K562 (cell line): ENCODE results near the gene GON7. TPM values are rescaled to one million over a fixed set of nuclear protein-coding genes. Genes with fewer than 3 reads are reported as not detected.

Source experiments
- BHLHE40 ChIP-seq: IDR thresholded peaks from 2 replicates; pipeline ENCODE4 v1.6.1; 2011; ENCODE audit warnings: low read length, improper control_type of control experiment
- CTCF ChIP-seq, 3 experiments: IDR thresholded peaks in 2 of 3; conservative IDR thresholded peaks in 1 of 3; 2 replicates each; pipeline ENCODE4 v1.5.1; 2011 to 2012; ENCODE audit warnings: low read length in 3 of 3, mild to moderate bottlenecking in 3 of 3, control low read depth in 2 of 3, improper control_type of control experiment in 1 of 3, inconsistent platforms in 1 of 3, low read depth in 1 of 3, mixed read lengths in 1 of 3, moderate library complexity in 1 of 3; ENCODE audit not compliant: insufficient read depth in 2 of 3
- E2F1 ChIP-seq: sonication (generic); formaldehyde crosslinking; IDR thresholded peaks from 2 replicates; pipeline ENCODE4 v1.8.1; 2023; ENCODE audit warnings: mild to moderate bottlenecking, missing genetic modification reagents, moderate library complexity
- ETS1 ChIP-seq: conservative IDR thresholded peaks from 2 replicates; pipeline ENCODE4 v1.6.1; 2011; ENCODE audit warnings: low read depth, mild to moderate bottlenecking, low read length; ENCODE audit not compliant: control insufficient read depth
- FIP1L1 ChIP-seq: fragments of 200-400 bp; formaldehyde crosslinking; IDR thresholded peaks from 2 replicates; pipeline ENCODE4 v1.6.1; 2018; ENCODE audit warnings: mild to moderate bottlenecking, low read depth, low read length; ENCODE audit not compliant: poor library complexity, severe bottlenecking
- HCFC1 ChIP-seq: IDR thresholded peaks from 2 replicates; pipeline ENCODE4 v1.6.1; 2012; ENCODE audit warnings: low read depth, low read length, improper control_type of control experiment
- HDAC1 ChIP-seq, 2 experiments: fragments of 450-650 bp; IDR thresholded peaks; 2 replicates each; pipeline ENCODE4 v1.6.1; 2016 to 2017; ENCODE audit warnings: inconsistent platforms in 1 of 2, mild to moderate bottlenecking in 1 of 2, moderate library complexity in 1 of 2
- HDAC8 ChIP-seq: fragments of 450-650 bp; IDR thresholded peaks from 2 replicates; pipeline ENCODE4 v1.6.1; 2016; ENCODE audit warnings: mild to moderate bottlenecking, missing genetic modification characterization, moderate library complexity, missing compliant biosample characterization
- KHSRP ChIP-seq: fragments of 450-650 bp; IDR thresholded peaks from 2 replicates; pipeline ENCODE4 v1.6.1; 2017
- NKRF ChIP-seq: fragments of 450-650 bp; IDR thresholded peaks from 2 replicates; pipeline ENCODE4 v1.6.1; 2016; ENCODE audit warnings: borderline replicate concordance
- PKNOX1 ChIP-seq: fragments of 450-650 bp; IDR thresholded peaks from 2 replicates; pipeline ENCODE4 v1.6.1; 2016
- POLR2B ChIP-seq: fragments of 450-650 bp; IDR thresholded peaks from 2 replicates; pipeline ENCODE4 v1.6.1; 2018; ENCODE audit warnings: low read depth; ENCODE audit not compliant: partially characterized antibody
- PTBP1 ChIP-seq: fragments of 200-400 bp; formaldehyde crosslinking; IDR thresholded peaks from 2 replicates; pipeline ENCODE4 v1.6.1; 2017; ENCODE audit warnings: low read depth, low read length
- SIX5 ChIP-seq, 2 experiments: IDR thresholded peaks; 2 replicates each; pipeline ENCODE4 v1.6.1; 2011; ENCODE audit warnings: low read length in 2 of 2, borderline replicate concordance in 1 of 2, low read depth in 1 of 2, mild to moderate bottlenecking in 1 of 2, moderate library complexity in 1 of 2; ENCODE audit not compliant: insufficient read depth in 1 of 2
- SMAD4 ChIP-seq: fragments of 250-450 bp; sonication (Bioruptor Pico); conservative IDR thresholded peaks from 2 replicates; pipeline ENCODE4 v1.8.0; 2021; ENCODE audit warnings: inconsistent platforms, mild to moderate bottlenecking, moderate library complexity
- TBP ChIP-seq: optimal IDR thresholded peaks from 2 replicates; pipeline ENCODE3; 2011; ENCODE audit warnings: low read depth, low read length, improper control_type of control experiment
- ZFP30 ChIP-seq: fragments of 250-450 bp; sonication (Bioruptor Pico); IDR thresholded peaks from 2 replicates; pipeline ENCODE4 v1.8.0; 2022; ENCODE audit warnings: moderate library complexity, mild to moderate bottlenecking, inconsistent platforms, borderline replicate concordance
- ZNF431 ChIP-seq: sonication (generic); formaldehyde crosslinking; IDR thresholded peaks from 2 replicates; pipeline ENCODE4 v1.8.0; 2022; ENCODE audit warnings: mild to moderate bottlenecking, missing genetic modification reagents
- ZNF445 ChIP-seq: fragments of 250-450 bp; sonication (Bioruptor Pico); IDR thresholded peaks from 2 replicates; pipeline ENCODE4 v1.4.0; 2020; ENCODE audit warnings: low read depth, mild to moderate bottlenecking, moderate library complexity
- polyA plus RNA-seq, 8 experiments: library from polyadenylated mRNA; depleted of rRNA in 4 of 8; stranded (reverse) in 5 of 8; unstranded in 3 of 8; fragments of >200 nt; fragmentation: Nextera tagmentation in 2 of 8; fragmentation: Illumina TruSeq in 1 of 8; extraction: Ambion mirVana in 2 of 8; extraction: Trizol in 1 of 8; gene quantifications; 2 replicates each; pipeline versions ENCODE4 v1.2.1 to v1.2.3, GENCODE V29; 2011 to 2014; ENCODE audit warnings: inconsistent platforms in 1 of 8, missing spikeins in 1 of 8
- total RNA-seq, 7 experiments: library from RNA; depleted of rRNA in 6 of 7; stranded (reverse); fragments of >200 nt in 6 of 7; fragmentation: Illumina TruSeq in 2 of 7; extraction: Trizol in 2 of 7; gene quantifications; 2 replicates each; pipeline versions ENCODE4 v1.2.1 to v1.2.3, GENCODE V29; 2011 to 2021; ENCODE audit warnings: low replicate concordance in 1 of 7

GON7 gene
- total and polyA plus RNA-seq, 9 of the 15 experiments (the other 6 are each of a cell fraction or from before 2014, with no cell fraction given): 13.7 to 34.0 (median 23.9) TPM

GRCh38 chr14:93184391-93185348 lies 22.2 kb downstream of the GON7 start, which contains the start of the genes LYSET and MOAP1 (continued):
- peak; percentile 37 for TF ChIP-seq PKNOX1
- TF ChIP-seq TBP: peak; percentile 35
- TF ChIP-seq ZFP30 (CRISPR knock-in tag): no peak
- TF ChIP-seq CTCF (IDR thresholded peaks at IDR 0.05 in 2 of 3, conservative IDR thresholded peaks at IDR 0.05 in 1 of 3; ENCODE audit: insufficient read depth in 2 of 3, low read depth in 1 of 3, low read length in 3 of 3): peak in 2 of 3 experiments; percentile 11 to 32; a peak in 1 of 6 replicates
- TF ChIP-seq HDAC8: no peak
- TF ChIP-seq ZNF445 (CRISPR knock-in tag): no peak
- TF ChIP-seq ZNF431: 0 out of 2 replicates have a peak, but pooled peaks have one; percentile 24
- 0 out of 2 replicates have a peak, but pooled peaks have one; percentile 49 for TF ChIP-seq NKRF
- peak; percentile 35 for TF ChIP-seq FIP1L1
- no peak for TF ChIP-seq PTBP1
- no peak for TF ChIP-seq E2F1 (CRISPR knock-in tag)
- TF ChIP-seq SMAD4 (CRISPR knock-in tag): peak; percentile 68; the same call in 1 of the 2 replicates
- TF ChIP-seq KHSRP: no peak
- no peak for TF ChIP-seq SIX5 (IDR thresholded peaks at IDR 0.05; ENCODE audit: borderline replicate concordance in 1 of 2, insufficient read depth in 1 of 2, low read depth in 1 of 2, low read length in 2 of 2)
- peak in 1 of 2 experiments; percentile 52; a peak in 1 of 4 replicates for TF ChIP-seq HDAC1 (IDR thresholded peaks at IDR 0.05)
- TF ChIP-seq ETS1: peak; percentile 54; the same call in 1 of the 2 replicates
- TF ChIP-seq POLR2B: peak; percentile 58
- peak; percentile 61 for TF ChIP-seq BHLHE40
- no peak for TF ChIP-seq HCFC1
